Tibial artery (tissue), 4 donors: ENCODE measurements around the gene ALPI.

Experiments used
- DNase-seq, 2 donors: peaks; one replicate each; pipeline ENCODE4 v3.0.0-alpha.2; 2019
- H3K27ac ChIP-seq, 2 donors: fragments of 200-600 bp; sonication (generic) in 1 of 2; 1 replicate in 1 of 2; 2 replicates in 1 of 2; pipeline ENCODE4 v1.5.1; 2018 to 2019; ENCODE audit warnings: mild to moderate bottlenecking in 1 of 2
- H3K27me3 ChIP-seq, 2 donors: fragments of 200-600 bp; sonication (generic) in 1 of 2; one replicate each; pipeline versions ENCODE4 v1.5.1 to v1.6.0; 2016 to 2019
- H3K36me3 ChIP-seq, 3 donors: fragments of 200-600 bp; sonication (generic) in 2 of 3; one replicate each; pipeline ENCODE4 v1.5.1; 2016 to 2019; ENCODE audit warnings: mild to moderate bottlenecking in 2 of 3
- H3K4me1 ChIP-seq, 4 donors: fragments of 200-600 bp; sonication (generic) in 2 of 4; 1 replicate in 3 of 4; 2 replicates in 1 of 4; pipeline ENCODE4 v1.5.1; 2016 to 2019
- H3K4me3 ChIP-seq, 2 donors: fragments of 200-600 bp; sonication (generic) in 1 of 2; 1 replicate in 1 of 2; 2 replicates in 1 of 2; pipeline ENCODE4 v1.5.1; 2018 to 2019; ENCODE audit warnings: mild to moderate bottlenecking in 2 of 2
- H3K9me3 ChIP-seq, 3 donors: fragments of 200-600 bp; sonication (generic) in 1 of 3; one replicate each; pipeline ENCODE4 v1.5.1; 2016 to 2019
- intact Hi-C: fragments of 100-400 bp; cut with DNase I; formaldehyde crosslinking; loops from one replicate; pipeline ENCODE4 v1.15.0; 2023; ENCODE audit warnings: low total_unique reads
- TF ChIP-seq, protein P1 (sequence below), 2 experiments: fragments of 200-600 bp in 1 of 2; fragments of 450-650 bp in 1 of 2; IDR thresholded peaks; one replicate each; pipeline ENCODE4 v1.5.1; 2017 to 2019; ENCODE audit warnings: antibody characterized with exemption in 2 of 2, mild to moderate bottlenecking in 1 of 2, moderate library complexity in 1 of 2

The ALPI gene

DNA sequence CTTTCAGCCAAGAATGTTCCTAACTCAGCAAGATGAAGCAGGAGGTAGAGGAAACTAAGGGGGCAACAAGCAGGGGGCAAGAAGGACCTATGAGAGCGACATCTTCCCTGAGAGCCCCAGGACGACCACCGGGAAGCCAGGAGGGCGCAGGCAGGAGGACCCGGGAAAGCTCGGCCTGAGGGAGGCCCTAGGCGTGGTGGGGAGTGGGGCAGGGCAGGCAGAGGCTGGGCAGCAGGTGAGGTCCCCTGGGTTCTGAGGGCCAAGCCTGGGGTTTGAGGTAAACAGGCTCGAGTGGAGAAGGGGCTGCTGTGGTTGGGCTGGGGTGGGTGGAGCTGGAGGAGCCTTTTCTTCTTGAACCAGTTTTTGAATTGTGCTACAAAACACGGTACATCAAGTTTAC lies 1.3 kb upstream of the ALPI start:
- Histone ChIP-seq H3K9me3 (no peaks in the 10 kb centered on the region), H3K4me1 (no peaks in the 10 kb centered on the region), H3K36me3 (no peaks in the 10 kb centered on the region), H3K4me3 (no peak overlapping the region), H3K27ac (no peak overlapping the region), H3K27me3 (peaks cover 0 to 42% of the 10 kb centered on the region in 2 donors)
- intact Hi-C loops, result no loop called here
- peak in 1 of 2 donors; percentile 49 for DNase-seq
- TF ChIP-seq, protein P1, sequence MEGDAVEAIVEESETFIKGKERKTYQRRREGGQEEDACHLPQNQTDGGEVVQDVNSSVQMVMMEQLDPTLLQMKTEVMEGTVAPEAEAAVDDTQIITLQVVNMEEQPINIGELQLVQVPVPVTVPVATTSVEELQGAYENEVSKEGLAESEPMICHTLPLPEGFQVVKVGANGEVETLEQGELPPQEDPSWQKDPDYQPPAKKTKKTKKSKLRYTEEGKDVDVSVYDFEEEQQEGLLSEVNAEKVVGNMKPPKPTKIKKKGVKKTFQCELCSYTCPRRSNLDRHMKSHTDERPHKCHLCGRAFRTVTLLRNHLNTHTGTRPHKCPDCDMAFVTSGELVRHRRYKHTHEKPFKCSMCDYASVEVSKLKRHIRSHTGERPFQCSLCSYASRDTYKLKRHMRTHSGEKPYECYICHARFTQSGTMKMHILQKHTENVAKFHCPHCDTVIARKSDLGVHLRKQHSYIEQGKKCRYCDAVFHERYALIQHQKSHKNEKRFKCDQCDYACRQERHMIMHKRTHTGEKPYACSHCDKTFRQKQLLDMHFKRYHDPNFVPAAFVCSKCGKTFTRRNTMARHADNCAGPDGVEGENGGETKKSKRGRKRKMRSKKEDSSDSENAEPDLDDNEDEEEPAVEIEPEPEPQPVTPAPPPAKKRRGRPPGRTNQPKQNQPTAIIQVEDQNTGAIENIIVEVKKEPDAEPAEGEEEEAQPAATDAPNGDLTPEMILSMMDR (IDR thresholded peaks at IDR 0.05), result no peak

DNA sequence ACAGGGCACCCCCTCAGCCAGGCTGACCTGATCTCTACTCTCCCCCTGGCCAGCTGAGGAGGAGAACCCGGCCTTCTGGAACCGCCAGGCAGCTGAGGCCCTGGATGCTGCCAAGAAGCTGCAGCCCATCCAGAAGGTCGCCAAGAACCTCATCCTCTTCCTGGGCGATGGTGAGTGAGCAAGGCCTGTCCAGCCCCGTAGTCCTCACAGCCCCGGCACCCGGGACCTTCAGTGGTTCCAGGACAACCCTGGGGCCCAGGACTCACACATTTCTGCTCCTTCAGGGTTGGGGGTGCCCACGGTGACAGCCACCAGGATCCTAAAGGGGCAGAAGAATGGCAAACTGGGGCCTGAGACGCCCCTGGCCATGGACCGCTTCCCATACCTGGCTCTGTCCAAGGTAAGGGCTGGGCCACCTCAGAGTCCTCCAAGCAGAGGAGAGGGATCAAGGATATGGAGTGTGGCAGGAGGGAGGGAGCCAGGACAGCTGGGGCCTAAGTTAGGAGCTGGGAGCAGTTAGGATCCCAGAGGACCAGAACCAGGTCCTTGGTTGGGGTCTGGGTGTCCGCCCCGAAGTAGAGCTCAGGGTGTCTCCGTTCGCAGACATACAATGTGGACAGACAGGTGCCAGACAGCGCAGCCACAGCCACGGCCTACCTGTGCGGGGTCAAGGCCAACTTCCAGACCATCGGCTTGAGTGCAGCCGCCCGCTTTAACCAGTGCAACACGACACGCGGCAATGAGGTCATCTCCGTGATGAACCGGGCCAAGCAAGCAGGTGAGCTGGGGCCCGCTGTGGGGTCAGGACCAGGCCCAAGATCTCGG lies 555 bp downstream of the ALPI start:
- DNase-seq, result peak in 1 of 2 donors; percentile 57
- no peak overlapping the region for H3K4me3 ChIP-seq
- H3K27ac ChIP-seq, result no peak overlapping the region
- TF ChIP-seq, protein P1 (IDR thresholded peaks at IDR 0.05), result no peak
- H3K9me3 ChIP-seq, result no peaks in the 10 kb centered on the region
- no peaks in the 10 kb centered on the region for H3K36me3 ChIP-seq
- H3K4me1 ChIP-seq, result no peaks in the 10 kb centered on the region
- intact Hi-C loops, result no loop called here
- H3K27me3 ChIP-seq, result peaks cover 0 to 48% of the 10 kb centered on the region in 2 donors

DNA sequence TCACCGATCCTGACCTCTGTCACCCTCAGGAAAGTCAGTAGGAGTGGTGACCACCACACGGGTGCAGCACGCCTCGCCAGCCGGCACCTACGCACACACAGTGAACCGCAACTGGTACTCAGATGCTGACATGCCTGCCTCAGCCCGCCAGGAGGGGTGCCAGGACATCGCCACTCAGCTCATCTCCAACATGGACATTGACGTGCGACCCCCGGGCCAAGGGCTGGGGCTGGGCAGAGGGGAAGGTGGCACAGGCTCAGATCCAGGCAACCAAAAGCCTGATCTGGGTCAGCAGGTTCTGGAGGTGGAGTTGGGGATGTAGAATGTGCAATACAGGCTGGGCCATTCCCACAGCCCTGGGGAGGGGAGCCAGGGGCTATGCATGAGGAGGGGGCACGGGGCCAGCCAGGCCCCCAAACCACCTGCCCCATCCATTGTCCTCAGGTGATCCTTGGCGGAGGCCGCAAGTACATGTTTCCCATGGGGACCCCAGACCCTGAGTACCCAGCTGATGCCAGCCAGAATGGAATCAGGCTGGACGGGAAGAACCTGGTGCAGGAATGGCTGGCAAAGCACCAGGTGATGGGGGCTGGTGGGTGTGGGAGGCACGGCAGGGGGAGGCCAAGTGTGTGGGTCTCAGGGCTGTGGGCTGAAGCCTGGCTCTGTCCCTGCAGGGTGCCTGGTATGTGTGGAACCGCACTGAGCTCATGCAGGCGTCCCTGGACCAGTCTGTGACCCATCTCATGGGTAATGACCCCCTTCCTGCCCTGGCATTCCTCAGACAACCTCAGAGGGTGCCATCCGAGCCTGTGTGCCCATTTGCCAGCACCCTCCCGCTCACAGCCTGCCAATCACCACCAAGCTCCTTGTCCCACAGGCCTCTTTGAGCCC lies 1.4 kb downstream of the ALPI start:
- DNase-seq, result peak in 1 of 2 donors; percentile 56
- H3K4me3 ChIP-seq, result no peak overlapping the region
- no peak overlapping the region for H3K27ac ChIP-seq
- H3K36me3 ChIP-seq, result no peaks in the 10 kb centered on the region
- intact Hi-C loops, result no loop called here
- TF ChIP-seq, protein P1 (IDR thresholded peaks at IDR 0.05), result no peak
- peaks cover 0 to 48% of the 10 kb centered on the region in 2 donors for H3K27me3 ChIP-seq
- H3K9me3 ChIP-seq, result no peaks in the 10 kb centered on the region
- no peaks in the 10 kb centered on the region for H3K4me1 ChIP-seq

DNA sequence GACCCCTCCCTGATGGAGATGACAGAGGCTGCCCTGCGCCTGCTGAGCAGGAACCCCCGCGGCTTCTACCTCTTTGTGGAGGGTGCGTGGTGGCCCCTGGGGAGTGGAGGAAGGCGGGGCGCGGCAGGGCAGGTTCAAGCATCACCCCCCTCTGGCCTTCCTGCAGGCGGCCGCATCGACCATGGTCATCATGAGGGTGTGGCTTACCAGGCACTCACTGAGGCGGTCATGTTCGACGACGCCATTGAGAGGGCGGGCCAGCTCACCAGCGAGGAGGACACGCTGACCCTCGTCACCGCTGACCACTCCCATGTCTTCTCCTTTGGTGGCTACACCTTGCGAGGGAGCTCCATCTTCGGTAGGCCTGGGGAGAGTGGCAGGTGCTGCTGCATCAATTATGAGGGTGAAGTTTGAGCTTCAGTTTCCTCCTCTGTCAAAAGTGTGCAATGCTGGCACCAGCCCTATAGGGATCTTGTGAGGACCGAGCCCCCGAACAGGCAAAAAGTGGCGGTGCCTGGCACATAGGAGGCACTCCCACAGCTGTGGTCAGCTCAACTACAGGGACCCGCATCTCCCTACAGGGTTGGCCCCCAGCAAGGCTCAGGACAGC lies 2.2 kb downstream of the ALPI start:
- Histone ChIP-seq H3K4me3 (no peak overlapping the region), H3K4me1 (no peaks in the 10 kb centered on the region), H3K36me3 (no peaks in the 10 kb centered on the region), H3K27me3 (peaks cover 0 to 48% of the 10 kb centered on the region in 2 donors), H3K9me3 (no peaks in the 10 kb centered on the region), H3K27ac (no peak overlapping the region)
- DNase-seq, result peak in 1 of 2 donors; percentile 46
- intact Hi-C loops, result no loop called here
- TF ChIP-seq, protein P1 (IDR thresholded peaks at IDR 0.05), result no peak

DNA sequence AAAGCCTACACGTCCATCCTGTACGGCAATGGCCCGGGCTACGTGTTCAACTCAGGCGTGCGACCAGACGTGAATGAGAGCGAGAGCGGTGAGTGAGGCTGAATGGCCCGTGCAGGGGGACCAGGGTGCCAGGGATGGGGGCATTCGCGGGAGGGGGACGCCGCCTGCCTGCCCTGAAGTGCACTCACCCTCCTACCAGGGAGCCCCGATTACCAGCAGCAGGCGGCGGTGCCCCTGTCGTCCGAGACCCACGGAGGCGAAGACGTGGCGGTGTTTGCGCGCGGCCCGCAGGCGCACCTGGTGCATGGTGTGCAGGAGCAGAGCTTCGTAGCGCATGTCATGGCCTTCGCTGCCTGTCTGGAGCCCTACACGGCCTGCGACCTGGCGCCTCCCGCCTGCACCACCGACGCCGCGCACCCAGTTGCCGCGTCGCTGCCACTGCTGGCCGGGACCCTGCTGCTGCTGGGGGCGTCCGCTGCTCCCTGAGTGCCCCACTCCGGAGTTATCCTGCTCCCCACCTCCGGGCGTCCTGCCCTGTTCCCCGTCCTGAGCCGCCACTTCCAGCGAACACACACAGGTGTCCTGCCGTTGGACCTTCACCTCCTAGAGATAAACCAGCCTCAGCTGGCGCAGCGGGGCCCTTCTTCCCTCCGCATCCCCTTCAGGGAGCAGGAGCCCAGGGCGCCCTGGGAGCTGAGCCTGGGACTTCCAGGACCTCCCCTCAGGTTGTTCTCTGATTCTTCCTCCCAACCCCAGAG lies 2.9 kb downstream of the ALPI start:
- H3K4me3 ChIP-seq, result no peak overlapping the region
- peak in 1 of 2 donors; percentile 55 for DNase-seq

More for the DNA sequence above, 2.9 kb downstream of the ALPI start:
- Histone ChIP-seq H3K27me3 (peaks cover 0 to 49% of the 10 kb centered on the region in 2 donors), H3K27ac (no peak overlapping the region), H3K9me3 (no peaks in the 10 kb centered on the region), H3K4me1 (no peaks in the 10 kb centered on the region), H3K36me3 (no peaks in the 10 kb centered on the region)
- TF ChIP-seq, protein P1 (IDR thresholded peaks at IDR 0.05), result no peak
- intact Hi-C loops, result no loop called here
